Fibroblast of lung (primary cell): ENCODE data around the gene SLC51B. TPM values are rescaled to one million over a fixed set of nuclear protein-coding genes. Genes with fewer than 3 reads are reported as not detected.
A peak's percentile ranks its signal among the peaks of the same experiment; 100 is the strongest.

Source experiments
- DNase-seq, 2 donors: peaks; one replicate each; pipeline versions ENCODE4 v3.0.0 to v3.0.0-alpha.2; 2010; ENCODE audit warnings: low read depth in 2 of 2
- H2AFZ ChIP-seq: 2 replicates; pipeline ENCODE4 v1.5.1; 2012; ENCODE audit warnings: low read length, control low read depth, inconsistent platforms
- H3K27ac ChIP-seq: 2 replicates; pipeline ENCODE4 v1.5.1; 2011; ENCODE audit warnings: low read length, control low read depth; ENCODE audit not compliant: insufficient read depth
- H3K27me3 ChIP-seq: 2 replicates; pipeline ENCODE4 v1.5.1; 2011; ENCODE audit warnings: mild to moderate bottlenecking, low read length; ENCODE audit not compliant: control insufficient read depth, insufficient read depth
- H3K36me3 ChIP-seq: 2 replicates; pipeline ENCODE4 v1.5.1; 2011; ENCODE audit warnings: low read length; ENCODE audit not compliant: control insufficient read depth, insufficient read depth
- H3K4me1 ChIP-seq: 2 replicates; pipeline ENCODE4 v1.5.1; 2011; ENCODE audit warnings: low read length; ENCODE audit not compliant: control insufficient read depth, insufficient read depth; ENCODE audit errors: extremely low read depth
- H3K4me2 ChIP-seq: 2 replicates; pipeline ENCODE4 v1.5.1; 2011; ENCODE audit warnings: low read length, control low read depth; ENCODE audit not compliant: insufficient read depth; ENCODE audit errors: extremely low read depth
- H3K4me3 ChIP-seq, 4 experiments: fragments of 200-600 bp in 1 of 4; sonication (generic) in 1 of 4; replicated peaks in 1 of 4; 2 replicates each; pipeline ENCODE4 v1.5.1; 2011 to 2016; ENCODE audit warnings: low read length in 4 of 4, low read depth in 3 of 4, mild to moderate bottlenecking in 3 of 4, control low read depth in 2 of 4, inconsistent platforms in 1 of 4, mixed read lengths in 1 of 4; ENCODE audit not compliant: insufficient read depth in 1 of 4; ENCODE audit errors: control extremely low read depth in 1 of 4
- H3K79me2 ChIP-seq: 2 replicates; pipeline ENCODE4 v1.5.1; 2012; ENCODE audit warnings: mild to moderate bottlenecking, low read length, inconsistent platforms; ENCODE audit not compliant: control insufficient read depth, insufficient read depth
- H3K9ac ChIP-seq: 2 replicates; pipeline ENCODE4 v1.5.1; 2011; ENCODE audit warnings: mild to moderate bottlenecking, low read length, control low read depth; ENCODE audit not compliant: insufficient read depth
- H3K9me3 ChIP-seq: 2 replicates; pipeline ENCODE4 v1.5.1; 2012; ENCODE audit warnings: low read depth, low read length; ENCODE audit not compliant: control insufficient read depth, insufficient read depth
- H4K20me1 ChIP-seq: 2 replicates; pipeline ENCODE4 v1.5.1; 2011; ENCODE audit warnings: low read length; ENCODE audit not compliant: control insufficient read depth, insufficient read depth; ENCODE audit errors: extremely low read depth
- EZH2 ChIP-seq: IDR thresholded peaks from 2 replicates; pipeline ENCODE4 v1.5.1; 2012; ENCODE audit warnings: low read length, control low read depth, mild to moderate bottlenecking; ENCODE audit errors: missing control alignments
- polyA plus RNA-seq, 2 donors: library from polyadenylated mRNA; depleted of rRNA in 1 of 2; stranded (reverse) in 1 of 2; unstranded in 1 of 2; fragments of >200 nt; gene quantifications; 2 replicates each; pipeline ENCODE4 v1.2.1, GENCODE V29; 2011 to 2012; ENCODE audit warnings: missing spikeins in 1 of 2
- total RNA-seq: library from RNA; depleted of rRNA; stranded (reverse); fragments of >200 nt; gene quantifications from 2 replicates; pipeline ENCODE4 v1.2.1, GENCODE V29; 2014
- TF ChIP-seq, protein P1 (sequence below), 2 donors: IDR thresholded peaks in 1 of 2; conservative IDR thresholded peaks in 1 of 2; 1 replicate in 1 of 2; 2 replicates in 1 of 2; pipeline ENCODE4 v1.5.1; 2011 to 2012; ENCODE audit warnings: low read length in 2 of 2, control low read depth in 1 of 2, inconsistent platforms in 1 of 2, low read depth in 1 of 2, mild to moderate bottlenecking in 1 of 2

The SLC51B gene
- total and polyA plus RNA-seq, 2 donors (not counting 1 experiment from before 2014, with no cell fraction given), result 0.66 to 0.98 TPM

DNA sequence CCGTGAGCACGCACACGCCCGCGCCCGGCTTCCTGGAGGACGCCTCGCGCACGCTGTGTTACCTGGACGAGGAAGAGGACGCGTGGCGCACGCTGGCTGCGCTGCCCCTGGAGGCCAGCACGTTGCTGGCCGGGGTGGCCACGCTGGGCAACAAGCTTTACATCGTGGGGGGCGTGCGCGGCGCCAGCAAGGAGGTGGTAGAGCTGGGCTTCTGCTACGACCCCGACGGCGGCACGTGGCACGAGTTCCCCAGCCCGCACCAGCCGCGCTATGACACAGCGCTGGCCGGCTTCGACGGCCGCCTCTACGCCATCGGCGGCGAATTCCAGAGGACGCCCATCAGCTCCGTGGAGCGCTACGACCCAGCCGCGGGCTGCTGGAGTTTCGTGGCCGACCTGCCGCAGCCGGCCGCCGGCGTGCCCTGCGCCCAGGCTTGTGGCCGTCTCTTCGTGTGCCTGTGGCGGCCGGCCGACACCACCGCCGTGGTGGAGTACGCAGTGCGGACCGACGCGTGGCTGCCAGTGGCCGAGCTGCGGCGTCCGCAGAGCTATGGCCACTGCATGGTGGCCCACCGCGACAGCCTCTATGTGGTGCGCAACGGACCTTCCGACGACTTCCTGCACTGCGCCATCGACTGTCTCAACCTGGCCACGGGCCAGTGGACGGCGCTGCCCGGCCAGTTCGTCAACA lies 32.2 kb downstream of the SLC51B start:
- H3K79me2 ChIP-seq, result no peaks in the 10 kb centered on the region
- H3K27me3 ChIP-seq, result peaks cover 2% of the 10 kb centered on the region
- H3K36me3 ChIP-seq, result no peaks in the 10 kb centered on the region
- no peak overlapping the region for H3K9ac ChIP-seq
- H3K27ac ChIP-seq, result no peak overlapping the region
- DNase-seq, result no peak
- H3K4me1 ChIP-seq, result no peaks in the 10 kb centered on the region
- H3K4me2 ChIP-seq, result no peak overlapping the region
- no peaks in the 10 kb centered on the region for H3K9me3 ChIP-seq
- TF ChIP-seq EZH2, result no peak
- TF ChIP-seq, protein P1, sequence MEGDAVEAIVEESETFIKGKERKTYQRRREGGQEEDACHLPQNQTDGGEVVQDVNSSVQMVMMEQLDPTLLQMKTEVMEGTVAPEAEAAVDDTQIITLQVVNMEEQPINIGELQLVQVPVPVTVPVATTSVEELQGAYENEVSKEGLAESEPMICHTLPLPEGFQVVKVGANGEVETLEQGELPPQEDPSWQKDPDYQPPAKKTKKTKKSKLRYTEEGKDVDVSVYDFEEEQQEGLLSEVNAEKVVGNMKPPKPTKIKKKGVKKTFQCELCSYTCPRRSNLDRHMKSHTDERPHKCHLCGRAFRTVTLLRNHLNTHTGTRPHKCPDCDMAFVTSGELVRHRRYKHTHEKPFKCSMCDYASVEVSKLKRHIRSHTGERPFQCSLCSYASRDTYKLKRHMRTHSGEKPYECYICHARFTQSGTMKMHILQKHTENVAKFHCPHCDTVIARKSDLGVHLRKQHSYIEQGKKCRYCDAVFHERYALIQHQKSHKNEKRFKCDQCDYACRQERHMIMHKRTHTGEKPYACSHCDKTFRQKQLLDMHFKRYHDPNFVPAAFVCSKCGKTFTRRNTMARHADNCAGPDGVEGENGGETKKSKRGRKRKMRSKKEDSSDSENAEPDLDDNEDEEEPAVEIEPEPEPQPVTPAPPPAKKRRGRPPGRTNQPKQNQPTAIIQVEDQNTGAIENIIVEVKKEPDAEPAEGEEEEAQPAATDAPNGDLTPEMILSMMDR (conservative IDR thresholded peaks at IDR 0.05 in 1 of 2, IDR thresholded peaks at IDR 0.05 in 1 of 2; ENCODE audit: low read depth in 1 of 2, low read length in 2 of 2), result no peak
- no peak overlapping the region for H3K4me3 ChIP-seq
- H4K20me1 ChIP-seq, result no peaks in the 10 kb centered on the region
- H2AFZ ChIP-seq, result no peak overlapping the region

DNA sequence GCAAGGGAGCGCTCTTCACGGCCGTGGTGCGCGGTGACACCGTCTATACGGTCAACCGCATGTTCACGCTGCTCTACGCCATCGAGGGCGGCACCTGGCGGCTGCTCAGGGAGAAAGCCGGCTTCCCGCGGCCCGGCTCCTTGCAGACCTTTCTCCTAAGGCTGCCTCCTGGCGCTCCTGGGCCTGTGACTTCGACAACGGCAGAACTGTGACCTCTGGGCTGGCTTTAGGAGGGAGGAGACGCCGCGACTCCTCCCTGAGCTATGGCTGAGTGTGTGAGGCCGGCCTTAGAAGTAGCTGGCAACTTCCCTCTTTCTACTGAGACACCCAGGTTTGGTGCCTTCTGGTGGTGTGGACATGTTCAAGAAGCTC lies 32.8 kb downstream of the SLC51B start:
- Histone ChIP-seq H3K27me3 (peaks cover 2% of the 10 kb centered on the region), H3K9ac (no peak overlapping the region), H4K20me1 (no peaks in the 10 kb centered on the region), H2AFZ (no peak overlapping the region), H3K4me1 (peaks cover 3% of the 10 kb centered on the region), H3K4me2 (no peak overlapping the region), H3K27ac (no peak overlapping the region), H3K4me3 (no peak overlapping the region), H3K36me3 (no peaks in the 10 kb centered on the region), H3K9me3 (no peaks in the 10 kb centered on the region), H3K79me2 (no peaks in the 10 kb centered on the region)
- TF ChIP-seq, protein P1 (conservative IDR thresholded peaks at IDR 0.05 in 1 of 2, IDR thresholded peaks at IDR 0.05 in 1 of 2; ENCODE audit: low read depth in 1 of 2, low read length in 2 of 2), result peak in 1 of 2 donors; percentile 35
- no peak for TF ChIP-seq EZH2
- DNase-seq, result peak in 1 of 2 donors; percentile 41

DNA sequence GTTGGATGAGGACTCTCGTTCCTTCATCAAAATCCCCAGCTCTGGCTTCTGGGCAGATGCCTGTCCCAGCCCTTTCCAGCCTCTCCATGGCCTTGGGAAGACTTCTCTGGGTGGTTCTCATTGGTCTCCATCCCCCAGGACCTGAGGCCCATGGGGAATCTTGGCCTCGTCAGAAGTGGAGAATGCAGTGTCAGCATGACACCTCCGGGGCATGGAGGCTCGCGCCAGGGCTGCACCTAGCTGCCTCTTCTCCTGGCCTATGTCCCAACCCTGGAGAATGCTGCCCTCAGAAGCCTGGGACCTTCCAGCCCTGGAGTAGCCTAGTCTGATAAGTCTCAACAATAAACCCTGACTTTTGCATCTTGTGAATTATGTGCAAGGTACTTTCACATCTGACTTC lies 34.4 kb downstream of the SLC51B start:
- H3K4me2 ChIP-seq, result no peak overlapping the region
- no peaks in the 10 kb centered on the region for H3K36me3 ChIP-seq
- H3K27me3 ChIP-seq, result peaks cover 2% of the 10 kb centered on the region
- H2AFZ ChIP-seq, result no peak overlapping the region
- no peak for TF ChIP-seq EZH2
- TF ChIP-seq, protein P1 (conservative IDR thresholded peaks at IDR 0.05 in 1 of 2, IDR thresholded peaks at IDR 0.05 in 1 of 2; ENCODE audit: low read depth in 1 of 2, low read length in 2 of 2), result no peak
- H3K79me2 ChIP-seq, result no peaks in the 10 kb centered on the region
- no peaks in the 10 kb centered on the region for H3K9me3 ChIP-seq
- H3K27ac ChIP-seq, result no peak overlapping the region
- no peak overlapping the region for H3K9ac ChIP-seq
- H3K4me3 ChIP-seq, result no peak overlapping the region
- DNase-seq, result no peak
- peaks cover 4% of the 10 kb centered on the region for H3K4me1 ChIP-seq
- H4K20me1 ChIP-seq, result no peaks in the 10 kb centered on the region
